ENCODE results near the gene NFATC3.
"Not testable (repeated sequence)": the region's sequence is repeated elsewhere in the genome, so short reads cannot be mapped to it uniquely, and the experiment has no call there.

The NFATC3 gene

DNA sequence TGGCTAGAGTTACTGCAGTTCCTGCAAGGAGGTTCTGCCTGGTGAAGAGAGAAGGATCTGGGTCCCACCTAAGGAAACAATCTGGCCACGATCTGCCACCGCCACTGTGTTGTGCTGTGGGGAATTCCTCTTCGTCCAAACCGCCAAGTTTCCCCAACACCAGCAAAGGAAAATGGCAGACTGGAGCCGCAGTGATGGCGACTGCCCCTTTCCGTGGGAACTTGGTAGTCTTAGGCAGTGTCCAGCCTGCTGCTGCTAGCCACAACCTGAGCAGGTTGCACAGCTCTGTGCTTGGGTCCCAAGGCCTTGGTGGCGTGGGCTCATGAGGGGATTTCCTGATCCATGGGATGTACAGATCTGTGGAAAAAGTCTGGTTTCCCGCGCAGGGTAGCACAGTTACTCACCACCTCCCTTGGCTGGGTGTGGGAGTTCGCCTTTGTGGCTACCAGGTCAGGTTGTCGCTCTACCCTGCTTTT is 28.6 kb downstream of the NFATC3 start:
- DNase-seq (ENCODE audit: low read depth in 1 of 2, low spot score in 1 of 2) = no peak
- TF ChIP-seq GABPA (IDR thresholded peaks at IDR 0.05; ENCODE audit: low read depth) (no peak), SPI1 (IDR thresholded peaks at IDR 0.05; ENCODE audit: borderline replicate concordance, low read depth) (no peak), POLR2AphosphoS5 (IDR thresholded peaks at IDR 0.05; ENCODE audit: low read depth) (no peak)
- TF ChIP-seq, protein P1, sequence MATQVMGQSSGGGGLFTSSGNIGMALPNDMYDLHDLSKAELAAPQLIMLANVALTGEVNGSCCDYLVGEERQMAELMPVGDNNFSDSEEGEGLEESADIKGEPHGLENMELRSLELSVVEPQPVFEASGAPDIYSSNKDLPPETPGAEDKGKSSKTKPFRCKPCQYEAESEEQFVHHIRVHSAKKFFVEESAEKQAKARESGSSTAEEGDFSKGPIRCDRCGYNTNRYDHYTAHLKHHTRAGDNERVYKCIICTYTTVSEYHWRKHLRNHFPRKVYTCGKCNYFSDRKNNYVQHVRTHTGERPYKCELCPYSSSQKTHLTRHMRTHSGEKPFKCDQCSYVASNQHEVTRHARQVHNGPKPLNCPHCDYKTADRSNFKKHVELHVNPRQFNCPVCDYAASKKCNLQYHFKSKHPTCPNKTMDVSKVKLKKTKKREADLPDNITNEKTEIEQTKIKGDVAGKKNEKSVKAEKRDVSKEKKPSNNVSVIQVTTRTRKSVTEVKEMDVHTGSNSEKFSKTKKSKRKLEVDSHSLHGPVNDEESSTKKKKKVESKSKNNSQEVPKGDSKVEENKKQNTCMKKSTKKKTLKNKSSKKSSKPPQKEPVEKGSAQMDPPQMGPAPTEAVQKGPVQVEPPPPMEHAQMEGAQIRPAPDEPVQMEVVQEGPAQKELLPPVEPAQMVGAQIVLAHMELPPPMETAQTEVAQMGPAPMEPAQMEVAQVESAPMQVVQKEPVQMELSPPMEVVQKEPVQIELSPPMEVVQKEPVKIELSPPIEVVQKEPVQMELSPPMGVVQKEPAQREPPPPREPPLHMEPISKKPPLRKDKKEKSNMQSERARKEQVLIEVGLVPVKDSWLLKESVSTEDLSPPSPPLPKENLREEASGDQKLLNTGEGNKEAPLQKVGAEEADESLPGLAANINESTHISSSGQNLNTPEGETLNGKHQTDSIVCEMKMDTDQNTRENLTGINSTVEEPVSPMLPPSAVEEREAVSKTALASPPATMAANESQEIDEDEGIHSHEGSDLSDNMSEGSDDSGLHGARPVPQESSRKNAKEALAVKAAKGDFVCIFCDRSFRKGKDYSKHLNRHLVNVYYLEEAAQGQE (IDR thresholded peaks at IDR 0.05; ENCODE audit: insufficient replicate concordance, low read depth) = no peak
- TF ChIP-seq, protein P2, sequence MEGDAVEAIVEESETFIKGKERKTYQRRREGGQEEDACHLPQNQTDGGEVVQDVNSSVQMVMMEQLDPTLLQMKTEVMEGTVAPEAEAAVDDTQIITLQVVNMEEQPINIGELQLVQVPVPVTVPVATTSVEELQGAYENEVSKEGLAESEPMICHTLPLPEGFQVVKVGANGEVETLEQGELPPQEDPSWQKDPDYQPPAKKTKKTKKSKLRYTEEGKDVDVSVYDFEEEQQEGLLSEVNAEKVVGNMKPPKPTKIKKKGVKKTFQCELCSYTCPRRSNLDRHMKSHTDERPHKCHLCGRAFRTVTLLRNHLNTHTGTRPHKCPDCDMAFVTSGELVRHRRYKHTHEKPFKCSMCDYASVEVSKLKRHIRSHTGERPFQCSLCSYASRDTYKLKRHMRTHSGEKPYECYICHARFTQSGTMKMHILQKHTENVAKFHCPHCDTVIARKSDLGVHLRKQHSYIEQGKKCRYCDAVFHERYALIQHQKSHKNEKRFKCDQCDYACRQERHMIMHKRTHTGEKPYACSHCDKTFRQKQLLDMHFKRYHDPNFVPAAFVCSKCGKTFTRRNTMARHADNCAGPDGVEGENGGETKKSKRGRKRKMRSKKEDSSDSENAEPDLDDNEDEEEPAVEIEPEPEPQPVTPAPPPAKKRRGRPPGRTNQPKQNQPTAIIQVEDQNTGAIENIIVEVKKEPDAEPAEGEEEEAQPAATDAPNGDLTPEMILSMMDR (IDR thresholded peaks at IDR 0.05; ENCODE audit: insufficient read depth, low read length) = no peak
- no peak overlapping the region for H3K27ac ChIP-seq (replicated peaks)
- H3K4me3 ChIP-seq (replicated peaks; ENCODE audit: insufficient read depth, low read length) = no peak overlapping the region
- H3K27me3 ChIP-seq (ENCODE audit: insufficient read depth, poor library complexity, severe bottlenecking) = no peaks in the 10 kb centered on the region

DNA sequence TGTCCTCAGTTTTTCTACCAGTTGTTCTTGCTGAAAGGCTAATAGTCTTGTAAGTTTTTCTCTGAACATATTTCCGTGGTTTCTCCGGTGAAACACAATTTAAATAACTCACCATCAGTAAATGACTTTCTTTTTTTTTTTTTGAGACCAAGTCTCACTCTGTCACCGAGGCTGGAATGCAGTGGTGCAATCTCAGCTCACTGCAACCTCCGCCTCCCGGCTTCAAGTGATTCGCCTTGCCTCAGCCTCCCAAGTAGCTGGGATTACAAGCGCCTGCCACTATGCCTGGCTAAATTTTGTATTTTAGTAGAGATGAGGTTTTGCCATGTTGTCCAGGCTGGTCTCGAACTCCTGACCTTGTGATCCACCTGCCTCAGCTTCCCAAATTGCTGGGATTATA is 29.8 kb downstream of the NFATC3 start:
- H3K27me3 ChIP-seq (ENCODE audit: insufficient read depth, poor library complexity, severe bottlenecking); H3K4me3 ChIP-seq (replicated peaks; ENCODE audit: insufficient read depth, low read length); DNase-seq (ENCODE audit: low read depth in 1 of 2, low spot score in 1 of 2); H3K27ac ChIP-seq (replicated peaks): not testable (repeated sequence)

DNA sequence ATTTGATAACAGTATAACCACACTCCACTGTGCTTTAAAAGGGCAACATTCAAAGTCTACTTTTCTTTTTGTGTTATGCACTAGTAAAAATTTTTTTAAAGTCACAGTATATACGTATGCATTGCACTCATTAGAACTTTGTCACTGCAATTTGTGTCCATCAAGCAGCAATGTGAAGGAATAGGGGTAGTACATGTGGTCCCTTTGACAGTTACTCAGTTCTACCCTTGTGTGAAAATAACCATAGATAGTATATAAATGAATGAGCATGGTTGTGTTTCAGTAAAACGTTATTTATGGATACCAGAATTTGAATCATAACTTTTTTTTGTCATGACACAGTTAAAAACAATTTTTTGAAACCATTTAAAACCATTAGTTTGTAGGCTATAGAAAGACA is 30.7 kb downstream of the NFATC3 start:
- Histone ChIP-seq H3K27ac (replicated peaks) (no peak overlapping the region), H3K4me3 (replicated peaks; ENCODE audit: insufficient read depth, low read length) (no peak overlapping the region), H3K27me3 (ENCODE audit: insufficient read depth, poor library complexity, severe bottlenecking) (no peaks in the 10 kb centered on the region)
- TF ChIP-seq GABPA (IDR thresholded peaks at IDR 0.05; ENCODE audit: low read depth) (no peak), SPI1 (IDR thresholded peaks at IDR 0.05; ENCODE audit: borderline replicate concordance, low read depth) (no peak)
- no peak for DNase-seq (ENCODE audit: low read depth in 1 of 2, low spot score in 1 of 2)

DNA sequence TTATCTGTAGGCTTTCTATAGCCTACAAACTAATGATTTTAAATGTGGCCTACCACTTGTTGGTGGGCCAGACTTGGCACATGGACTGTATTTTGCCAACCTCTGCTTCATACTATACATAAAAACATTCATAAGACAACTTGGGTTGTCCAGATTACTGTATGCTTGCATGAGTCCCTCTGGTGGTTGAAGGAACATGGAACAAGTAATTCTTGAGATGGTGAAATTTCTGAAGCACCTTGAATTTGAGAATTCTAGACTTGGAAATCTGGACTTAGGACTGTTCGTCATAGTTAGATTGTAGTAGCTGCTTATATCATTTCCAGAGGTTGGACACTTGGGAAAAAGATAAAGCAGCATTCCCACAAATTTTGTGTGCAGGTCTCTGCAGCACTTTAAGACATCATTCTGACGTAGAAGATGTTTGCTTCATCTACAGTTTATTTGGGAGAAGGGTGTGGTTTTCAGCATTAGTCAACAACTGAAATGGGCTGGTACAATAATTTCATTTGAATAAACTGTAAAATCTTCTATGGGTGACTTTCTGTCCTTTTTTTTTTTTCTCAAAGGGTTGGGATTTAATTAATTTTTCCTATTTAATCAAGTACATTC is 31.2 kb downstream of the NFATC3 start:
- Histone ChIP-seq H3K4me3 (replicated peaks; ENCODE audit: insufficient read depth, low read length) (no peak overlapping the region), H3K27me3 (ENCODE audit: insufficient read depth, poor library complexity, severe bottlenecking) (no peaks in the 10 kb centered on the region), H3K27ac (replicated peaks) (no peak overlapping the region)
- TF ChIP-seq, protein P2 (IDR thresholded peaks at IDR 0.05; ENCODE audit: insufficient read depth, low read length) = peak; percentile 26
- TF ChIP-seq, protein P1 (IDR thresholded peaks at IDR 0.05; ENCODE audit: insufficient replicate concordance, low read depth) = no peak
- peak in 1 of 2 experiments; percentile 15 for DNase-seq (ENCODE audit: low read depth in 1 of 2, low spot score in 1 of 2)

DNA sequence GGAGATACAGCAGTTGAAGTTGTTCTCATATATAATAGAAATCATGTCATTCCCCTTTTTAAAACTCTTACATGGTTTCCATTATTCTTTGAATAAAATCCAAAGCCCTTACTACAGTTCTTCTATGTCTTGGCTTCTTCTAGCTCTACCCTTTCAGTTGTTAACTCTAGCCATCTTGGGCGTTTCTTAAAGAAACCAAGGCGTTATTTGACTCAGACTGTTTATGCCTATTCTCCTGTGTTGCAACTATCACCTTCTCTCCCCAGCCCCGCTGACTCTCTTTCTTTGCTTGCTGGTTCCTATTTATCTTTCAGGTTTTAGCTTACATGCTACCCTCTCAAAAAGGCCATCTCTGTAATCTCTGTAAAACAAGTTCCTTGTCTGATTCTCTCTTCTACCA is 32.7 kb downstream of the NFATC3 start:
- DNase-seq (ENCODE audit: low read depth in 1 of 2, low spot score in 1 of 2) = no peak
- Histone ChIP-seq H3K27ac (replicated peaks) (no peak overlapping the region), H3K27me3 (ENCODE audit: insufficient read depth, poor library complexity, severe bottlenecking) (no peaks in the 10 kb centered on the region), H3K4me3 (replicated peaks; ENCODE audit: insufficient read depth, low read length) (no peak overlapping the region)
- no peak for TF ChIP-seq SPI1 (IDR thresholded peaks at IDR 0.05; ENCODE audit: borderline replicate concordance, low read depth)
- no peak for TF ChIP-seq POLR2AphosphoS5 (IDR thresholded peaks at IDR 0.05; ENCODE audit: low read depth)
- TF ChIP-seq, protein P1 (IDR thresholded peaks at IDR 0.05; ENCODE audit: insufficient replicate concordance, low read depth) = no peak
- no peak for TF ChIP-seq GABPA (IDR thresholded peaks at IDR 0.05; ENCODE audit: low read depth)
- TF ChIP-seq, protein P2 (IDR thresholded peaks at IDR 0.05; ENCODE audit: insufficient read depth, low read length) = no peak

DNA sequence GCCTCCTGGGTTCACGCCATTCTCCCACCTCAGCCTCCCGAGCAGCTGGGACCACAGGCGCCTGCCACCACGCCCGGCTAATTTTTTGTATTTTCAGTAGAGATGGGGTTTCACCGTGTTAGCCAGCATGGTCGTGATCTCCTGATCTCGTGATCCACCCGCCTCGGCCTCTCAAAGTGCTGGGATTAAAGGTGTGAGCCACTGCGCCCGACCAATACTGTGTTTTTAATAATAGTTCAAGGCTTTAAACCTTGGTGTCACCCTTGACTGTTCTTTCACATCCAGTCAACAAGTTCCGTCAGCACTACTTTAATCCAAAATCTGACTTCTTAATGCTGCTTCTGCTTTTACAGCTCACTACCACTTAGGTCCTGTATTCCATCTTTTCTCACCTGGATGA is 33.8 kb downstream of the NFATC3 start:
- H3K27me3 ChIP-seq (ENCODE audit: insufficient read depth, poor library complexity, severe bottlenecking); H3K4me3 ChIP-seq (replicated peaks; ENCODE audit: insufficient read depth, low read length); DNase-seq (ENCODE audit: low read depth in 1 of 2, low spot score in 1 of 2); H3K27ac ChIP-seq (replicated peaks): not testable (repeated sequence)

Measured in HL-60 (cell line).